GM08714 (cell line): ENCODE results near the gene MYO3B.
"Not testable (repeated sequence)": the region's sequence is repeated elsewhere in the genome, so short reads cannot be mapped to it uniquely, and the experiment has no call there.

Experiments
- H3K4me3 ChIP-seq: fragments of 200-500 bp; sonication (Bioruptor generic); 2 replicates; pipeline ENCODE4 v1.5.1; 2014; ENCODE audit warnings: mild to moderate bottlenecking, low read length, inconsistent platforms
- ZNF274 ChIP-seq: IDR thresholded peaks from 2 replicates; pipeline ENCODE4 v1.6.1; 2012; ENCODE audit warnings: mild to moderate bottlenecking, low read depth, low read length

MYO3B gene

DNA sequence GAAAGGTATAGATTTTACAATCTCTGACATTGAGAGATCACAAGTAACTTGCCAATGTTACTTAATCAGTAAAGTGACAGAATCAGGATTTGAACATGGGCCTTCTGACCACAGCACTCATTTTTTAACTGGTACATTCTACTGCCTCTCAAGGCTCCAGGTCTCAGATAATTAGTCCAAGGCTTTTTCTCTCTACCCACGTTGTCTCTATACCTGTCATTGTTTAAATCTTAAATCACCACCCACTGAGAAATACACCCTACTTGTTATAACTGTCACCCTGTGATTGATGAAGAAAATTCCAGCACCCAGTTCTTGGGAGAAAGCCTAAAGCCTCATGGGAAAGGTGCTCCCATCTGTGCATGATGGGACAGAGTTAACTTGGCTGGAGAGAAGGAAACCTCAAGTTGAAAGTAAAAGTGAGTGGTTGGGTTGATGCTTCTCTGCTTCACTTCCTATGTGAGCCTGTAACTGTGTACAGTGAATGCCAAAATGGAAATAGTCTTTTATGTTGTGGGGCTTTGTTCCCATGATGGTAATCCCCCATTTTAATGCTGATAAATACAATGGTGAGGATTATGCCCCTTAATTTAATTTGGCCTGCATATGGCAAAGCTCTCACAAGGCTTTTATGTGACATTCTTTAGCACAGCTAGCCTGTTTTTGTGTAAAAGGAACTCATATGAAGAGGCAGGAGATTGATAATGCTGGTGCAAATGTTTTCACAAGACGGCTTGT is 347.1 kb downstream of the MYO3B start:
- no peak for TF ChIP-seq ZNF274
- H3K4me3 ChIP-seq: no peak overlapping the region

DNA sequence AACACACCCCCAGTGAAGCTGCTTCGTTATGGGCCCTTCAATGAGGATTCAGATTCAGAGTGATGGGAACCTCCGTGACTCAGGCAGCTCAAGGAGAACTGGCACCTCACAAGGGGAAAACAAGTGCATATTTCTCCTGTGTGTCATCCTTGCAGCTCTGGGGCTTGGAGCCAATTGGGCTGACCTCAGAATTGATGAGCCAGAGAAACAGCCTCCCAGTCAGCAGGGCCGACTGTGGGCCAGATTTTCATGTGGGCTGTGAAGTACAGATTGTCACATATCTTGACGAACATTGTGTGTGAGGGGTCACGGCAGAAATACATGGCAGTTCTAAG is 347.6 kb downstream of the MYO3B start:
- H3K4me3 ChIP-seq: no peak overlapping the region
- TF ChIP-seq ZNF274: no peak

DNA sequence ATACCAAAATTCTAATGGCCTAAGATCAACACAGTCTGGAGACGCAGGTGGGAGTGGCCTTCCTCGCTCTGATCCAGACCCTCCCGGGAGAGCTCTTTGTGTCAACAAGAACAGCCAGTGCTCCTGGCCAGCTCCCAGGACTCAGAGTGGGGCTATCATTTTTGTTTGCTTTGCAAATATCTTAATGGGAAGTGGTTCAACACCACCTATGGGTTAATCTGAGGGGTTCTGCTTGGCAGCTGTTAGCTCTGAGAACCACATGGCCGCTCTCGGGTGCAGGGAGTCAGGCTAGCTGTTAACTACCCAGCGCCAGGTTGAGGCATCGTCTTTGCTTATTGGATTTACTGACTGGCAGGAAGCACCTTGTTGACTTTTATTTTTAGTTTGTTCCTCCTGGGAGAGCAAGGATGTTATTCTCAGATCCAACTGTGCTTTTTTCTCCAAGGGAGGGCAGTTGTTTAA is 352.4 kb downstream of the MYO3B start:
- H3K4me3 ChIP-seq: no peak overlapping the region
- no peak for TF ChIP-seq ZNF274

DNA sequence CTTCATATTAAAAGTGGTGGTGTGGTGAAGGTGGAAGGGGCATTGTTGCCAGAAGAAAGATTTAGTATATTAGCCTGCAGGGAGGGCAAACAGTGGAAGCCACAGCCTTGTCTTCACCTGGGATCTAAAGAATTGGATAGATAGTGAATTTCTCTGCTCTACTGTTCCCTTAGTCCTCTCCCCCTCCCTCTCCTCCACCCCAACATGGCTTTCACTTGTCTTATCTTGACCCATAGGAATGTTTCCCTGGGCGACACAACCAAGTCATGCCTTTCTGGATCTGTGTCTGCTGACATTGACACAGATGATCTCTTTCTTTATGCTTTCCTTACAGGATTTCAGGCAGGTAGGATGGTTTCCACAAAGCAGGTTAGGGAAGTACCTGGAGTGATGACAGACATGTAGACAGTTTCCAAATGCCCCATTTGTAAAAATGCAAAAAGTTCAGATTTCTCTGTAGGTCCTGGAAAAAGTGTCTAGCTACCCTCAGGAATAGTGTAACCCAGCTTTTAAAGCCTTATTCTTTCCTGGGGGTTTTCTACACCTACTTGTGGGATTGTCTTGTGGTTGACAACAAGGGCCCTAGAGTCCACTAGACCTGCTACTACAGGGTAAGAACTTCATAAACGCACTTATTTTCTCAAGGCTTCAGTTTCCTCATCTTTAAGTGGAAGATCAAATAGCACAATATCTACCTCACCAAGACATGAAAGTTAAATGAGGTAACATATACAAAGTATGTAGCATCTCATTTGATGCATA is 353.0 kb downstream of the MYO3B start:
- TF ChIP-seq ZNF274: no peak
- H3K4me3 ChIP-seq: no peak overlapping the region

DNA sequence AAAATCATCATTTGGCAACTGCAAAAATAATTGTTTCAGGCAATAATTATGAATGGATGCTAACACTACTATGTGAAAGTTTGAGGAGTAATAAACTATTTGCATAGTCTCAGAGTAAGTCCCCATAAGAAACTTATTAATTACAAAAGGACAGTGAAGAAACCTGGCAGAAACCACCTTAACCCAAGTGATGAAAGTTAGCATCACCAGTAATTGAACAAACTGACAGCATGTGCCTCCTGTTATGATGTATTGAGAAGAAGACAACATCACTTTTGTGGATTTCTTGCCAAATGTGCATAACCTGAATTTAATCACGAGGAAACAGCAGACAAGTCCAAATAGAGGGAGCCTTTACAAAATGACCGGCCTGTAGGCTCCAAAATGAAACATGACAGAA is 353.9 kb downstream of the MYO3B start:
- no peak for TF ChIP-seq ZNF274
- no peak overlapping the region for H3K4me3 ChIP-seq

DNA sequence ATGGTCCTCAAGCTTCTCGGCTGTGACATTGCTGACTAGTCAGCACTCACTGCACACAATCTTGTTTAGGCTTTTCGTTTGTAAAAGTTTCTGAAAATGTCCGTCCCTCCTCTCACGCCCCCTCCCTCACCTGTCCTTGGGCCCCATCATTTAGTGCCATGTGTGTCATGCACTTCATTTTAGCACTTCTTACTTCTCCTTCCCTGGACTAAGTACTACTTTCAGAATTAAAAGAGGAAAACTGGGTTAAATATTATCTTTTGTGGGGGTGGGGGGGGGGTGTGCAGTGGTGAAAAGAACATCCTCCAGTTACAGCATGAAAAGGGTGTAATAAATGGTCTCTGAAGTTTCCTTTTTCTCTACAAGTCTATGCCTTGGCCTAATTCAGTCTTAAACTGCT is 355.2 kb downstream of the MYO3B start:
- no peak for TF ChIP-seq ZNF274
- peak overlapping the region; percentile 51; the same call in 1 of the 2 replicates for H3K4me3 ChIP-seq

DNA sequence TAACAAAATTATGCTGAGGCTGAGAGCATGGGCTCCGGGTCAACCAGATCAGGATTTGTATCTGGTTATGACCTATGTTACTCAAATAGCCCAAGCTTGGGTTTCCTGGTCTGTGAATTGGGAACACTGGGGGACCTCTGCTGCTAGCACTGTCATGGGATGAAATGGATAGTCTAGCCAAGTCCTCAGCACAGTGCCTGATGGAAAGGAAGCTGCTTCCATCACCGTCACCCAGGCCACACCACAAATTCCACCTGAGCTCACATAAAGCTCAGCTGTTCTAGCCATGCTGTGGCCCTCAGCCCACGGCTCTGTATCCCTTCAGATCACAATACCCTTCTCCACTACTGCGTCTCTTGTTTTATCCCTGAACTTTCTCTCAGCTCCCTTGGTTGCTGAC is 357.6 kb downstream of the MYO3B start:
- no peak overlapping the region for H3K4me3 ChIP-seq
- TF ChIP-seq ZNF274: no peak

DNA sequence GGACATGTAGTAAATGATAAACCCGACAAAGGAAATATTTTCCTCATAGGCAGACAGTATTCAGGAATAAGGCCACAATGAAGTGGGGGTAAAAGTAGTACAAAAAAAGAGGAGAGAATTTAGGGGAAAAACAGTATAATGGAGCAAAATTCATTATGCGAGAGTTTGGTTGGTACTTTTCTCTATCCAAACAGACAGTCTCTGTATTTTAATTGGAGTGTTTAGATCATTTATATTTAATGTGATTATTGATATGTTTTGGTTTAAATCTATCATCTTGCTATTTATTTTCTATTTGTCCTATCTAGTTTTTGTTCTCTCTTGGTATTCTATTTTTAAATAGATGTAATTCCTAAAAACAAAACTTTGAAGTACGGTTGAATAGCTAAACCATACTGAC is 366.9 kb downstream of the MYO3B start:
- H3K4me3 ChIP-seq: no peak overlapping the region
- no peak for TF ChIP-seq ZNF274

DNA sequence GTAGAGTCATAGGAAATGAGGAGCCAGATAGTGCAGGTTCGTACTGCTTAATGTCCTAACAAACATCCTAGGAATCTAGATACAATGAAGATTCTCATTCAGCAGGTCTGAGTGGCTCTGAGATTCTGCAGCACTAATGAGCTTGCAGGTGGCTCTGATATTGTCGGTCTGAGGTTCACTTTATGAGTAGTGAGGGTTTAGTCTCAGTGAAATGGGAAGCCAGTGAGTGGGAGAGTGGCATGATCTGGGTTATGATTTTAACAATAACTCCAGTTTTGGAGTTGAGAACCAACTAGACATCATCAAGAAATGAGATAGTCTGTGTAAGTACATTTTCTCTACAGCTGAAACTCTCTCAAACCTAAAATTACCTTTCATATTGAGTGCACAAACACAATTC is 370.4 kb downstream of the MYO3B start:
- TF ChIP-seq ZNF274: no peak
- H3K4me3 ChIP-seq: no peak overlapping the region

DNA sequence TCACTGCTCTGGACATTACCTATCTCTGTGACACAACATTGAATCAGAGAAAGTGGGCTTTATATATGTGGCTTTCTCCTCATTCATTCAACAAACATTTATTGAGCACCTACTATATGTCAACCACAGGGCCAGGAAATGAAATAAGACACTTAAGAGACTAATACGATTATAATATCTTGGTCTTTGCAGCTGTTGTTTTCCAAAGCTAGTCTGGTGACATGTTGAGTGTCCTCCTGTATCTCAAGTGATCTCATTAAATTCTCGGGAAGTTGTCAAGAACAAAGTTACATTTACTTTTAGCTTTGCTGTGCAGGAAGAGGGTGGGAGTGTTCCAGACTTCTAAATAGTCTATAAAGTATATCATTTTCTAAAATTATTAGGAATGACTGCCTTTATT is 372.6 kb downstream of the MYO3B start:
- H3K4me3 ChIP-seq: no peak overlapping the region
- no peak for TF ChIP-seq ZNF274

DNA sequence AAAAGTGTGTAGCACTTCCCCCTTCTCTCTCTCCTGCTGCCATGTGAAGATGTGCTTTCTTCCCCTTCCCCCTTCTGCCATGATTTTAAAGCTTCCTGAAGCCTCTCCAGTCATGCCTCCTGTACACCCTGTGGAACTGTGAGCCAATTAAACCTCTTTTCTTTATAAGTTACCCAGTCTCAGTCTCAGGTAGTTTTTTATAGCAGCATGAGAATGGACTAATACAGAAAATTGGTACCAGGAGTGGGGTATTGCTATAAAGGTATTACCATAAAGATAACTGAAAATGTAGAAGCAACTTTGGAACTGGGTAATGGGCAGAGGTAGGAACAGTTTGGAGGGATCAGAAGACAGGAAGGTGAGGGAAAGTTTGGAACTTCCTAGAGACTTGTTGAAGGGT is 374.0 kb downstream of the MYO3B start:
- H3K4me3 ChIP-seq: not testable (repeated sequence)

DNA sequence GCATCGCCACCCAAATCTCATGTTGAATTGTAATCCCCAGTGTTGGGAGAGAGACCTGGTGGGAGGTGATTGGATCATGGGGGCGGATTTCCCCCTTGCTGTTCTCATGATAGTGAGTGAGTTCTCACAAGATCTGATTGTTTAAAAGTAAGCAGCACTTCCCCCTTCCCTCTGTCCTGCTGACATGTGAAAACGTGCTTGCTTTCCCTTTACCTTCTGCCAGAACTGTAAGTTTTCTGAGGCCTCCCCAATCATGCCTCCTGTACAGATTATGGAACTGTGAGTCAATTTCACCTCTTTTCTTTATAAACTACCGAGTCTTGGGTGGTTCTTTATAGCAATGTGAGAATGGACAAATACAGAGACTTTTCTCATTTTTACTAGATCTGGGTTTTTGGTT is 375.8 kb downstream of the MYO3B start:
- no peak overlapping the region for H3K4me3 ChIP-seq

DNA sequence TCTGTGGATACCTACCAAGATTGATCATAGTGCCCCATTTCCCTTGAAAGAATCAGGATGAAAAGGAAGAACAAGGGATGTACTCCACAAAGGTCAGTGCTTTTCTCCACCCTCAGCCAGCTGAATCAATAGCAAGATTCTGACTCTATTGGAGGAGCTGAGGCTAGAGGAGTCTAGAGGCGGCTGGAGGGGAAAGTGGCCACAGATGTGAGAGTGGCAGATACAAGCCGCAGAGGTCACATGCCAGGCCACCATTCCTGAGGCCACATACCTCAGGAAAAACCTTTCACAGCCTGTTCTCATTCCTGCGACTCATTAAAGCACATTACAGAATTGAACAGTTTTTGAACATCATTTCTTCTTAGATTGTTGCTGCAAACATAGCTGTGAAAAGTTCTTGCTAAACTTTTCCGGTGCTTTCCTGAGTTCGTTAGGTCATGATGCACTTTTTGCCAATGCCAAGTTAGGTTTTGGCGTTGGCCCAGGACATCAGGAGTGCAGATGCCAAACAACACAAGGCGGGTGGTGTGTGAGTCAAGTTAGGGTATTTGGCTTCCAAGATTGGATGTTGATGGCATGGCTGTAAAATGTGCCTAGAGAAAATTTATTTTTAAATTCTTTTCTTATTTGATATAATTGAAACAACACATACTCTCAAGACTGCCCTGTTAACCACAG is 376.5 kb downstream of the MYO3B start:
- no peak overlapping the region for H3K4me3 ChIP-seq
- no peak for TF ChIP-seq ZNF274

More for the DNA sequence above, 375.8 kb downstream of the MYO3B start:
- TF ChIP-seq ZNF274: no peak

DNA sequence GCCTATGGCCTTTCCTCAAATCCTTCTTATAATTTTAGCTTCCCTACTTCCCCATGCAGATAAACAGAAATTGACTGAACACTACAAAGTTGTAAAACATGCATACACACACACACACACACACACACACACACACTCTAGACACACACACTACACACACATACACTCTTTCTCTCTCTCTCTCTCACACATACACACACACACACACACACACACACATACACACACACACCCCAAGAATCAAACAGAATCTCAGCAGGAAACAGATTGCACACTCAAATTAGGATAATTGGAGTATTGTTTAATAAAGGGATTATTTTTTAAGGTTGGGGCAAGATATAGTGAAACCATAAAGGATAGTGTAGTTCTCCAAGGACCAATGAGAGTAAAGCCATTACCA is 385.0 kb downstream of the MYO3B start:
- no peak for TF ChIP-seq ZNF274
- H3K4me3 ChIP-seq: no peak overlapping the region

DNA sequence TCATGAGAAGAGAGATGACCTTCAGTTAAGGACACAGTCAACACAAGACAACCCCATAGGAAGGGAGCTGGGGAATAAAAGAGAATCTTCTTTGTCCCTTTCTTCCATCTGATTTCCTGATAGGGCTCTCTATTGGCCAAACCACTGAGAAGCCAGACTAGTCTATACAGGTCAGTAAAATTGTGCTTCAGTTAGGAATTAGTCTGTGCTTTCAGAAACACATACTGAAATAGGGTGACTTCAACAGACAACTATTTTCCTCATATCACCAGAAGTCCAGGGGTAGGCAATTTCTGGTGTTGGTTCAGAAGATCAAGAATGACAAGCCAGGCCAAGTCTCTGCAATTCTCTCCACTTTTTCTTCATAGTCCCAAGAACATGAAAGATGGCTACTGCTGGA is 385.5 kb downstream of the MYO3B start:
- no peak for TF ChIP-seq ZNF274
- no peak overlapping the region for H3K4me3 ChIP-seq
